Stimulated activated CD4-positive, alpha-beta T cell treated with anti-CD3 and anti-CD28 coated beads, Interleukin-4, amount 100 ng/mL, for 1 hour (primary cell): Measurements from ENCODE around the gene CSNK2A2.

Experiments used
- DNase-seq: peaks from one replicate; pipeline ENCODE4 v3.0.0-alpha.2; 2020

Gene CSNK2A2

GRCh38 chr16:58137581-58137980 lies 60.3 kb downstream of the CSNK2A2 start:
- no peak for DNase-seq

GRCh38 chr16:58129097-58129936 lies 68.6 kb downstream of the CSNK2A2 start, which contains the start of gene CFAP20:
Gene CFAP20 (minus strand): TSS chr16:58129381. CDS start chr16:58129115, 266 bp downstream.
- DNase-seq: peak; percentile 97

- no peak for DNase-seq
Observed at GRCh38 chr16:58128711-58129096, 69.2 kb downstream of the CSNK2A2 start.

GRCh38 chr16:58128181-58128631 lies 69.7 kb downstream of the CSNK2A2 start:
- no peak for DNase-seq

GRCh38 chr16:58127634-58128033 lies 70.3 kb downstream of the CSNK2A2 start:
- DNase-seq: no peak

- no peak for DNase-seq
Observed at GRCh38 chr16:58127033-58127556, 70.8 kb downstream of the CSNK2A2 start.

GRCh38 chr16:58126451-58126961 lies 71.4 kb downstream of the CSNK2A2 start:
- no peak for DNase-seq

GRCh38 chr16:58125781-58126335 lies 72.0 kb downstream of the CSNK2A2 start:
- DNase-seq: no peak

GRCh38 chr16:58125041-58125440 lies 72.9 kb downstream of the CSNK2A2 start:
- DNase-seq: no peak

- DNase-seq: no peak
Observed at GRCh38 chr16:58124601-58124915, 73.3 kb downstream of the CSNK2A2 start.

- DNase-seq: no peak
Observed at GRCh38 chr16:58123896-58124600, 73.9 kb downstream of the CSNK2A2 start.

- no peak for DNase-seq
Observed at GRCh38 chr16:58121132-58121531, 76.8 kb downstream of the CSNK2A2 start.

GRCh38 chr16:58120234-58120633 lies 77.7 kb downstream of the CSNK2A2 start:
- DNase-seq: no peak

- DNase-seq: no peak
Observed at GRCh38 chr16:58119509-58119845, 78.4 kb downstream of the CSNK2A2 start.

- no peak for DNase-seq
Observed at GRCh38 chr16:58118801-58119508, 79.0 kb downstream of the CSNK2A2 start.

GRCh38 chr16:58116529-58116928 lies 81.4 kb downstream of the CSNK2A2 start:
- DNase-seq: no peak

- DNase-seq: no peak
Observed at GRCh38 chr16:58116081-58116480, 81.8 kb downstream of the CSNK2A2 start.

- no peak for DNase-seq
Observed at GRCh38 chr16:58114827-58115825, 82.8 kb downstream of the CSNK2A2 start.

- no peak for DNase-seq
Observed at GRCh38 chr16:58111302-58111627, 86.6 kb downstream of the CSNK2A2 start.

- no peak for DNase-seq
Observed at GRCh38 chr16:58110571-58111301, 87.2 kb downstream of the CSNK2A2 start.

- DNase-seq: no peak
Observed at GRCh38 chr16:58109881-58110280, 88.0 kb downstream of the CSNK2A2 start.
